HG03460 (cell line): ENCODE results near the gene ACOXL.
"Not testable (repeated sequence)": the region's sequence is repeated elsewhere in the genome, so short reads cannot be mapped to it uniquely, and the experiment has no call there.

ENCODE experiments used
- ATAC-seq: cut with Tn5 transposase; IDR thresholded peaks from one replicate; pipeline ENCODE4 v1.9.1; 2021; ENCODE audit not compliant: unreplicated experiment

ACOXL gene

DNA sequence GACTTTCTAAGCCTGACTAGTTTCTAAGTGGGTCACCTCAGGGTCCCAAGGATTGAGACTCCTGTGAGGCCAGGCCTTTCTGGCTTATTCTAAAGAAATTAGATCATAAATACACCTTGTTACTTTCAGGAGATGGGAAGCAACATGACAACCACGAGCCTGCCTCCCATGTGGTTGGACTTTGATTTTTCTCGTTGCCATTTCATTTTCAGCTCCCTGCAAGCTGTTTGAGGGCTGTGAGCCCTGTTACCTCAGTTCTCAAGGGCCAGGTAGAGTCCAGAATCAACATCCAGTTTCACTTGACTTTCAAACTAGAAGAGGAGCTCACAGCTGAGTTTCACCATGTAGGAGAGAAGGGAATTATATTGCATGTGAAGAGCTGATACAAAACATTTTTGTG is 228.6 kb downstream of the ACOXL start:
- no peak for ATAC-seq

DNA sequence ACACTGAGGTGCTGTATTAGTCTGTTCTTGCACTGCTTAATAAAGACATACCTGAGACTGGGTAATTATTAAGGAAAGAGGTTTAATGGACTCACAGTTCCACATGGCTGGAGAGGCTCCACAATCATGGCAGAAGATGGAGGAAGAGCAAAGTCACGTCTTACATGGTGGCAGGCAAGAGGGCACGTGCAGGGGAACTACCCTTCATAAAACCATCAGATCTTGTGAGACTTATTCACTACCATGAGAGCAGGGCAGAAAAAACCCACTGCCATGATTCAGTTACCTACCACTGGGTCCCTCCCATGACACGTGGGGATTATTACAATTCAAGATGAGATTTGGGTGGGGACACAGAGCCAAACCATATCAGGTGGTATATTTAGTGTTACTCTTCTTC is 229.3 kb downstream of the ACOXL start:
- not testable (repeated sequence) for ATAC-seq

DNA sequence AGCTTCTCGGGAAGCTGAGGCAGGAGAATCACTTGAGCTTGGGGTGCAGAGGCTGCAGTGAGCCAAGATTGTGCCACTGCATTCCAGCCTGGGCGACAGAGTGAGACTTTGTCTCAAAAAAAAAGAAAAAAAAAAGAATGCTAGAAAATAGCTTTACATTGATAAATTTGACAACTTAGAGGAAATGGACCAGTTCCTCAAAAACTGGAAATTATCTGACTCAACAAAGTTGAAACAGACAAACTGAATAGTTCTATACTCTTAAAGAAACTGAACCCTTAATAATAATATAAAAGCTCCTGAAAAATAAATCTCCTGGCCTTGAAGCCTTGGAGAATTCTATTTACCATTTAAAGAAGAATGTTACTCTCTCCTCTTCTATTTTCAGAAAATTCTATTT is 237.3 kb downstream of the ACOXL start:
- ATAC-seq: no peak

DNA sequence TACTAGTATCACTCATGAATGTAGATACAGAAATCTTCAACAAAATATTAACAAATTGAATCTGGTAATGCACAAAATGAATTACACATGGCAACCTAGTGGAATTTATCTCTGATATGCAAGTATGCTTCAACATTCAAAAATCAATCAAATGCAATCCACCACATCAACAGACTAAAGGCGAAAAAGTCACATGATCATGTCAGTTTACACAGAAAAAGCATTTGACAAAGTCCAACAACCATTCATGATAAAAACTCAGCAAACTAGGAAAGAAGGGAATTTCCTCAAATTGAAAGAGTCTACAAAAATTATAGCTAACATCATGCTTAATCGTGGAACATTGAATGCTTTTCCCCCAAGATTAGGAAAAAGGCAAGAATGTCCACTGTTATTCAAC is 237.8 kb downstream of the ACOXL start:
- no peak for ATAC-seq

DNA sequence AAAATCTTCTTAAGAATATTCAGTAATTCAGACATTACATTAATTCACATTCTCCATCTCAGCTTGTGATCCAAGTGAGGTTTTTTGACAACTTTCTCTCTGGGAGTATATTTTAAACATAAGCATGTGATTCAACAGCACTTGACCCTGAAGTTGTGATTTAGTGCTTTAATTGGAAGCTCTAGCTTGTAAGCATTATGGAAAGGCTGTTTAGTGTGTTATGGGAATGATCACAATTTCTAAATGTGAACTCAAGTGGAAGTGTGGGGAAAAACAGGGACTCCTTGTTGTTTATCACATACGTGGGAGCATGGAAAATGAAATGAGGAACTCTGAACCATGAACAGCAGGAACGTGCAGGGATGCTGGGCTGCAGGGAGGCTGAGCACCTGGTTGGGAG is 239.4 kb downstream of the ACOXL start:
- ATAC-seq: no peak

DNA sequence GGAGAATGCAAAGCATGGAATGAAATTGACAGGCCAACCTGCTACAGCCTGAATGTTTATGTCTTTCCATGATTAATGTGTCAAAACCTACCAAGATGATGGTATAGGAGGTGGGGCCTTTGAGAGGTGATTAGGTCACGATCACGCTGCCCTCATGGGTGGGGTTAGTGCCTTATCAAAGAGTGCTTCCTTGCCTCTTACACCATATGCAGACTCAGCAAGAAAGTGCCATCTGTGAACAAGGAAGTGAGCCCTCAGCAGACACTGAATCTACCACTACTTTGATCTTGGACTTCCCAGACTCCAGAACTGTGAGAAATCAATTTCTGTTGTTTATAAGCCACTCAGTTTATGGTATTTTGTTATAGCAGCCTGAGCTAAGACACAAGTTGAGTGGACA is 240.9 kb downstream of the ACOXL start:
- ATAC-seq: no peak

DNA sequence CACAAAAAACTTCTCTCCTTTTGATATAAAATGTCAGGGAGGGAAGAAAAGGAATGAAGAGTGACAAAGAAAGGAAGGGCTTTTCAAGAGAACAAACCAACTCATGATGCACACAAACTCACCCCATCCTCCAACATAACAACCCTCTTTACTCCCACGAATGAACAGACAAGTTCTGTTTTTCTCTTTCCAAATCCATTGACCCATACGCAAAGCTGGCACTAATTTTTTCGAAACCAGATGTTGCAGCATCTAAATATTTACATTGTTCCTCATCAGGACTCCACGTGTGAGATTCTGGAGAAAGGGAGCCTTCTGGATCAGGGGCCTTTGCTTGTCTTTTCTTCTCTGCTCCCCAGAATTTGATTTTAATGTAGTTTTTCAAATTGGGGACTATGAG is 245.0 kb downstream of the ACOXL start:
- ATAC-seq: no peak

DNA sequence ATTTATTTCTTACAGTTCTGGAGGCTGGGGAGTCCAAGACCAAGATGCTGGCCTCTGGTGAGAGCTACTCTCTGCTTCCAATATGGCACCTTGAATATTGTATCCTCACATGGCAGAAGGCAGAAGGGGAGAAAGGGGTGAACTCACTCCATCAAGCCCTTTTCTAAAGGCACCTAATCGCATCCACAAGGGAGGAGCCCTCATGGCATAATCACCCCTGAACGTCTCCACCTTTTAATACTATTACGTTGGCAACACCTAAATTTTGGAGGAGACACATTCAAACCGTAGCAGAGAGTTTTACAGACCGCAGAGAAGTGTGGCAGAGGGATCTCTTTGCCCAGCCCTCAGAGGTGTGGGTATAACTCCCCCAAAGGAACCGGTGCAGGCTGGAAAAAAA is 245.8 kb downstream of the ACOXL start:
- no peak for ATAC-seq

DNA sequence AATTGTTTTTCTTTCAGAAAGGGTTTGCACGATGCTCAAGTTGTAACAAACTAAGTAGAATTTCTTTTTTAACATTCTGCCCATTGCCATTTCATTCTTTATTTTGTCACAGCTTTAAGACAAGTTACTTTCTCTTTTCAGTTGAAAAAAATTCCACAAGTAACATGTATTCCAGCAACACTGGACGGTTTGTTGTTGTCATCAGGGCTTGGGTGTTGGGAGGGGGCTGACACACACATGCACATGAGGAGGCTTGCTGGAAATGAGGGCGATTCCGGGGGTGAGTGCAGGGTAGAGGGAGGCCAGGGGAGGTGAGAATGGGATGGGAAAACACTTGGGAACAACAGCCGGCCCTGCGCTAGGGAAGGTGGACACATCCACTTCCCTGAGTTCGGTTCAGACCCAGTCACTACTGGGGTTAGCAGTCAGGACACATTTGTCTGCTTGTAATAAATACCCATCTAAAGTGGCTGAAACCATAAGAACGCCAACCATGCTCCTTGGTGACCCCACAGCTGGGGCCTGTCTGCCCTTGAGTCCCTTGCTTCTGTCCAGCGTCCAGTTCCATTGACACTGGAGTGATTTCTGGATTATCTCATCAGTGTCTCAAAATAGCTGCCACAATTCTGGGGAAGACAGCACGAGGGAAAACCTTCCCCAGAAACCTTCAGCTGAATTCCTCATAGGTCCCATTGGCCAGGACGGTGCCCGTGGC is 246.5 kb downstream of the ACOXL start:
- no peak for ATAC-seq

DNA sequence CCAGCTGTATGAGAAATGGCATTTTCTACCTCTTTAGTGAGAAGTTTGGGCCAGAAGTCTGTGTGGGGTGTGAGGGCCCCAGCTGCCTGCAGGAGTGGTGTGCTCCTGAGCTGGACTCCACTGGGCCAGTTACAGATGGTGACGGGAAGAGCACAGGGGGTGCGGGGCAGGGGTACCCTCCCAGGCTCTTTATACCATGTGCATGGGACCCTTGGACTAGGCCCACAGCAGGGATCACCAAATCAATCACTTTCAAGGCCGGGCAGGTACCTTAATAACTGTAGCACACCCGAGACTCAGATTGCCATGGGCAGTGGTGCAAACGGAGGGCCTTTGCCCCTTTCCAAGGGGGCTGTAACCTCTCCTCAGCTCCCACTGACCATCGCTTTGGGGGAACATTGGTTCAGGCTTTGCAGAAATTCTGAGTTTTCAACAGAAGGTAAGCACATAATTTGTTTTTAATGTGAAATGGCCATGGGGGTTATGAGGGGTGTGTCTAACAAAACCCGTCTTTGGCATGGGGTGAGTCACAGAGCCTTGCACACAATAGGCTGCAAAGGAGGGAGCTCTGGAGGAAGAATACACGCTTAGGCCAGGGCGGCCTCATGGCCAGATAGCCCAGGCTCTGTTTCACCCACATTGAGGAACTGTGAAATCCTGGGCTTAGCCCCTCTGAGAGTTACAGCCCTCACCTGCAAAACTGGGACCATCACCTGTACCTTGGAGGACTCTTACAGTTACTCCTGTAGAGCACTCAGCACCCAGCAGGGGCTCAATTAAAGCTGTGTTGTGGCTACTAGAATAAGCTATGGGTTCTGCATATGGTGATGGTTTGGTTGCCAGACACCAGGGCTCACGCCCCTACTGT is 247.3 kb downstream of the ACOXL start:
- no peak for ATAC-seq

DNA sequence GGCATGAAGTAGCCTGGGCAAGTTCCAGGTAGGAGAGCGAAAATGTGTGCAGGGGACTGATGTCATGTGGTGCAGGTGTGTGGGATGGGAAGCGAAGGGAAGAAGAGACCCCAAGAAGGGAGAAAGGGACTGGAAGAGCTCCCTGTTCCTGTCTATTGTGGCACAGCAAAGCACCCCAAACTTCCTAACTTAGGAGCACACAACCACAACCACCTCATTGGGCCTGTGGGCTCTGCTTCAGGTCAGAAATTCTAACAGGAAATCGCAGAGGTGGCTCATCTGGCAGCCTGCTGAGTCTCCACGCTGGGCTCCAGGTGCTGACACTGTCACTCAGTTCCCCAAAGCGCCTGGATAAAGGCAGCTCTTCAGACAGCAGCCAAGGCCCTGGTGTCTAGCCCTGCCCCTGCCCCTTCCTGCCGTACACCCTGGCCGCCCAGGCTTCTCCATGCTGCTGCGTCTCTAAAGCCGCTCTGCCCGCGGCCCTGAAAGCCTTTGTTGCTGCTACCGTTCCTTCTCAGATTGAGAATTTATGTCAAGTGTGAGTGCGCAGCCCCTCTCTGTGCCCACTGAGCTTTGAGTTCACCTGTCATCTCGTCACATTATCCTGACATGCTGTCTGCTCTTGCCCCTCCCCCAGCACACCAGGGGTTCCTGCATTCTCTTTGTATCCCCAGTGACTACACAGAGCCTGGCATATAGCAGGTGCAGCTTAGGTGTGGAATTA is 248.1 kb downstream of the ACOXL start:
- ATAC-seq: no peak

DNA sequence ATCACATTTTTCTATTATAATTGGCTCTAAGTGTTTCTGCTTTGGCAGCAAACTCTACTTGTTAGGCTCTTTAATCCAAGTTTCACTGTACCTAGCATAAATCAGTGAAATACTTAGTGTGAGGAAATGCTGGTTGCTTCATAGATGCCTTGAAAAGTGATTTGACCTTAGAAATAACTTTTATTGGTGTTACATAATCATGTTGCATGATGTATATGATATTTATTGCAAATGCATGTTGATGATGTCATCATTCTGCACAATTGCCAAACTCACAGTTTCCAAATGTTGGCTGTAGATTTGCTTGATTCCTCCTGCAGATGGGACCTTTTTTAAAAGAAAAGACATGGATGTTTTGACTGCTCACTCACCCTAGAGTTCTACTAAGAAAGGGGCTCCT is 250.8 kb downstream of the ACOXL start:
- no peak for ATAC-seq

DNA sequence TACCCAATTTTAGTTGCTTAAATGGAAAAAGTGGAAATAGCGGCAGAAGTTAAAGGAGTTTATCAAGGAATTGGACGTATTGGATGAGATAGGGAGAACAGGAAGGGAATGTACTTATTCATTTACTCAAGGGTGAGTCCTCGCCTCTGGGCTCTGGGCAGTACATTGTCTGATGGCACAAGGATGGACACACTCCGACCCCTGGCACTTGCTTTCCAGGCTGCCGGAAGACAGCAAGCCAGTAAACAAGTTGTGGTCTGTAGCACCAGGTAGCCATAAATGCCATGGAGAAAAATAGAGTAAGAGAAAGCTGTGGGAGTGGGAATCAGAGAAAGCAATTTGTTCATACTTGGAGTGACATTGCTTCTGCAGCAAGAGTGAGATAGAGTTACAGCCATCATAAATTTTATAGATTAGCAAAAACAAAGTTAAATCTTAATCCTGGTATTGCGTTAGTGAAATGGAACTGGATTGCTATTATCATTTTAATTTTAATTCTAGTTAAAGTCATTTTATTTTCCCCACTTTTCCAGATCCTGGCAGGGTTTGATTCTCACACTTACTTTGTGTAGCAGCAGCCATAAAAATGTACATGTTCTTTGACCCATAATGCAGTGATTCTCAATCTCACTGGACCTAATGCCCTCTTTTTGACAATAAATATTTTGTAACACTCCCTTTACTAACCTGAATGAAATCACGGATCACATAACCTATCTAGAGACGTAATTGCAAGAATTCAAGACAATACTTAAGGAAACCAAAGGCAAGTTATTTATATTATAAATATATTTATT is 252.5 kb downstream of the ACOXL start:
- ATAC-seq: no peak

DNA sequence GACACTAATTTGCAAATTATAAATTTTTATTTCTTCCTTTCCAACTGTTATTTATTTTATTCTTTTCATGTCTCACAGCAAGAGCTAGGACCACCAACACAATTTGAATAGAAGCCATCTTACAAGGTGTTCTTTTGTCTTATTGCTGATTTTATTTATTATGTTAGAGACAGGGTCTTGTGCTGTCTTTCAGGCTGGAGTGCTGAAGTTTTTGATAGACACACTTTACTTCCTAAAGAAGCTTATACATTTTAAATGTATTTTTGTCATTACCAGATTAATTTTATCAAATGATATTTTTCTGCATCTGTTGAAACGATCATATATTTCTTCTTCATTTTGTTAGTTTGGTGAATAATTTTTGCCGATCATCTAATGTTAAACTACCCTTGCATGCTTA is 258.1 kb downstream of the ACOXL start:
- ATAC-seq: no peak

DNA sequence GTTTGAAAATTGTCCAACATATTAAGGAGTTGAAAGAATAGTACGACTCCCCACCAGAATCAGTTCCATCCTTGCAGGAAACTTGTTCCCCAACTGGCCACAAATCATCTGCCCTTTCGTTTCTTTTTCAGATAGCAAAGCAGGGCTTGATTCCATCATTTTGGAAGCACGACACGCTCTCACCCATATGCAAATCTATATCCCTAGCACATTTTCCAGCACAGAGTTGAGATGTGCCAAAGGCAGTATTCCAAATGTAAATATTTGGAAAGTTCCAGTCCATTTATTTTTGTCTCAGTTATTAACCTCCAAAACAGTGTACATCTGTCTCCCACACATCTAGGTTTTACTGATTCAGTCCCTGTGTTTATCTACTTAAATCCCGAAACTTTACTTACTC is 259.5 kb downstream of the ACOXL start:
- ATAC-seq: no peak

DNA sequence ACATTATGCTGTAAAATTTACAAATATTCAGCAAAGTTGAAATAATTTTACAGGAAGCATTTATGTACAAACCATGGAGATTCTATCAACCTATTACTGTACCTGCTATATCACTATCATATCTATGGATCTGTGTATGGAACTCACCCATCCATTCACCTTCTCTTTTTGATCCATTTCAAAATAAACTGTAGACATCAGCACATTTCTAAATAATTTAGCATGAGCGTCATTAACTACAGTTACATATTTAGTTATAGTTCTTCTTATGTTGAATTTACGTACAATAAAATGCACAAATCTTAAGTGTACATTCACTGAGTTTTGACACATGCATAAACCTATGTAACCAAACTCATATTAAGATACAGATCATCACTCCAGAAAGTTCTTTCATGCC is 260.5 kb downstream of the ACOXL start:
- ATAC-seq: no peak

DNA sequence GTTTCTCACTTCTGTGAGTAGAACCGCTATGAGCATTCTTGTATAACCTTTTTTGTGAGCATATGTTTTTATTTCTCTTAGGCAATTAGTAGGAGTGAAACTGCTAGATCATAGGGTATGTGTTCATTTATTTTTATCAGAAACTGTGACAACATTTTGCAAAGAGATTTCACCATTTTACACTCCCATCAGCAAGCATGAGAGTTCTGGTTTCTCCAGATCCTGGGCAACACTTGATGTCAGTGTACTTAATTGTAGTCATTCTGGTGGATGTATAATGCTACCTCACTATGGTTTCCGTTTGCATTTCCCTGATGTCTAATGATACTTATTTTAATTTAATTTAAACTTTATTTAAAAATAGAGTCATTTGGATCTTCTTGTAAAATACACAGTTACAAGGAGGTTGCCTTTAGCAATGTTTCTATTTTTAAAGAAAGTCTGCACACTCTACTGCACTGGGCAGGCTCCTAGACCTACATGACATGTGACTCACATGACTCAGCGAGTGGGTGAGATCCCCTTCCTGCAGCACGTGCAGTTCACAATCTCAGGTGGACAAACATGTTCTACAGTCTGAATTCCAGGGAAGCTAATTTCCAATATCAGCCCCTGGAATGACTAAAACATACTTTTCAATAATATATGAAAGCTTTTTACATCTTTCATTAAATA is 261.3 kb downstream of the ACOXL start:
- ATAC-seq: no peak

DNA sequence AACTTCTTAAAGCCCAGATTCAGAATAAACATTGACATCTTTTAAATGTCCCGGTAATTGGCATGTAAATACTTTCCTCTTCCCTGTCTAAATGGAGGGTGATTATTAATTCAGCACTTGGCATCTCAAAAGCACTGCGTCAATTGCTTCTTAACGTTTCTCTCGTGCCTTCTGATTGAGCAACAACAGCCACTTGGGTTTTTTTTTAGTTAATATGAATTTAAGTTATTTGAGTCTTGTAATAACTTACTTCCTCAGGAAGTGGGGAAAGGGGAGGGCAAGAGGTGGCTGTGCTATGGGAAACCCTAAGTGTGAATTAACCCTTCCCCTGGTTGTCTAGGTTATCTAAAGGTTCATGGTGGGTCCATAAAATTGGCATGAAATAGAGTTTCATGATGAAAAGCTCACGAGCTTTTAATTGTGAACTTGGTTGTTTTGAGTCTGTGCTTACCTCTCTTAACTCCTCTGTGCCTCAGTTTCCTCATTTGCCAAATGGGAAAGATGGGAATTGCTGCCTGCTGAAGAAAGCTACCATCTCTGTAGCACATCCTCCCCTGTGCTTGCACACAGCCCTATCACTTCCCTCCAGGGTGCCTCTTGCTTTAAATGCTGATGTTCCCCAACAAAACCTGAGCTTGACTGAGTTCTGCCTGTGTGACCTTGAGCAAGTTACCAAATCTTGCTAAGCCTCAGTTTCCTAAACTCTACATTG is 262.0 kb downstream of the ACOXL start:
- ATAC-seq: no peak

DNA sequence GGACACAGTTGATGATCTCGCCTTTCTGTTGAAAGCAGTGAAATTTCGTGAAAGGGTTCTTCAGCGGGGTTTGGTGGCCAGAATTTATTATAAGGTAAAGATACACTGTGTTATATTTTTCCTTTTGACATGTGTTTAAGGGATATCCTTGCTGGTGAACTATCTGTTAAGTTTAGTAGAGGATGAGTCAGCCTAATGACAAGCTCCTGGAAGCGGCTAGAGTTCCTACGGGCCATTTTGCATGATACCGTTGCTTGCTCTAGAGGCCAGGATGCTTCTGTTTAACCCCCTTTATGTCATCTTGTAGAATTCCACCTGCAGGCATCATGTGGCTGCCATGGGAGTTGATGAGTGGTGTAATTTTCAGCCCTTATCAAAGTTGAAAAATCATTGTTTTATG is 263.5 kb downstream of the ACOXL start:
- no peak for ATAC-seq
